ENCODE data around the gene TGM2.

The TGM2 gene

DNA sequence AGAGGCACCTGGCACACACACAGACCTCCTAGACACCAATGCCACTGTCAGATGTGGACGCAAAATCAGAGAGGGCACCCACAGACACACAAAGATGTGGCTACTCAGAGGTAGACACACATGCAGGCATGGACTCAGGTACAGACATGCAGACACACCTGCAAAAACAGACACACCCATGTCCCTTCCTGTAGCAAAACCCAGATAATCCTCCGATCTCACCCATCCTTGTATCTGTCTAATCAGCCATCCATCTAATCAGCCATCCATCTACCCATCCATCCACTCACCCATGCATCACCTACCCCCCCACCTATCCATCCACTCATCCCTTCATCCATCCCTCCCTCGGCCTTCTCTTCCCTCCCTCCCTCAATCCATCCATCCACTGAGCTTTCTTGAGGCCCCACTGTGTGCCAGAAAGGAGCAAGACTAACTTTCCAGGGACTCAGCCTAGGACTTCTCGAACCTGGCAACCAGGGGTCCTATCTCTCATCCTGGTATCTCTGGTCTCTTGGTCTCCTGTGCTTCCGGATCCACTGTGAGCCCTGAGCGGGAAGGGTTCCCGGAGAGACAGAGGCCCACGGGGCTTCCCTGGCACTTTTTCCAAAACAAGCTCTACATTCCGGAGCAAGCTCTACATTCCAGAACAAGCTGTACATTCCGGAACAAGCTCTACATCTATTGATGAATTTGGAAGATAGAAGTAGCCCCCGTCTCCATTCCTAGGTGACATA, 1.1 kb upstream of the TGM2 start:
- no peak for FAIRE-seq
- DNase-seq (ENCODE audit: insufficient read length, low spot score): no peak
- no peak for TF ChIP-seq POLR2A (IDR thresholded peaks at IDR 0.05; ENCODE audit: low read depth, low read length)

DNA sequence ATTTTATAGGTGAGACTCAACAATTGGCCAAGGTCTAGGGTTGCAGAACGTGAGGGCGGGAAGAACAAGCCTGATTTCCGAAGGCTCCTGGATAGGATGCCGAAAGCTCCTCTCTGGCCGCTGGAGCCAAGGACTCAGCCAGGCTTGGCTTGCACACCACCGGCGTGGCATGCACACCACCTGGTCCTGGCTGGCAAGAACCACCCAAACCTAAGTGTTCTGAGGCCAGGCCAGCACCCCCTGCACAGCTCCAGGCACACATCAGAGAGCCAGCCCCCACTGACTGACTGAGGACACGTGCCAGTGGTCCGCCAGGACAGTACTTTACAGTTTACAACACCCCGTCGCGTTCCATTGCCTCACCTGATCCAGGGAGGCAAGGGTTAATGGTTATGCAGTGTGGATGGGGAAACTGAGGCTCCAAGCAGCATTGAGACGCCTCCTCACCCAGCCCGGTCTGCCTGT, 414 bp downstream of the TGM2 start:
- DNase-seq (ENCODE audit: insufficient read length, low spot score): no peak
- FAIRE-seq: no peak
- TF ChIP-seq POLR2A (IDR thresholded peaks at IDR 0.05; ENCODE audit: low read depth, low read length): no peak

GRCh38 chr20:38164069-38164468, 1.0 kb downstream of the TGM2 start:
- no peak for FAIRE-seq
- DNase-seq (ENCODE audit: insufficient read length, low spot score): no peak
- TF ChIP-seq POLR2A (IDR thresholded peaks at IDR 0.05; ENCODE audit: low read depth, low read length): no peak

- no peak for TF ChIP-seq POLR2A (IDR thresholded peaks at IDR 0.05; ENCODE audit: low read depth, low read length)
- no peak for FAIRE-seq
- DNase-seq (ENCODE audit: insufficient read length, low spot score): no peak
These were observed 1.9 kb downstream of the TGM2 start for GRCh38 chr20:38162878-38163875.

DNA sequence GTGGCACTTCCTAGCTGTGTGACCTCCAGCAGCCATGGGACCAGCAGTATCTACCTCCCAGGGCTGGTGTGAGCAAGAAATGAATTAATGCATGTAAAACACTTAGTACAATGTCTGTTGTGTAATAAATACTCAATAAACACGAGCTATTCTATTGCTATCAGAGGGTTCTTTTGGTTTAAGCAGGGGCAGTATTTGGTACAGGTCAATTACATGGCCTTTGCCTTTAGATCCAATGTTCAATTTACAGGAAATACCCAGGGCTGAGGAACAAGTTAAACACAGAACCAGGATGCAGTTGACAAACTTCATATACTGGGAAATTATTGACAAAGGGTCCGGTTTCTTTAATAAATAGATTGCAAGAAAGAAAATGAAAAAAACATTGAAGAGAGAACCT, 2.9 kb downstream of the TGM2 start:
- TF ChIP-seq POLR2A (IDR thresholded peaks at IDR 0.05; ENCODE audit: low read depth, low read length): no peak
- FAIRE-seq: no peak
- no peak for DNase-seq (ENCODE audit: insufficient read length, low spot score)

DNA sequence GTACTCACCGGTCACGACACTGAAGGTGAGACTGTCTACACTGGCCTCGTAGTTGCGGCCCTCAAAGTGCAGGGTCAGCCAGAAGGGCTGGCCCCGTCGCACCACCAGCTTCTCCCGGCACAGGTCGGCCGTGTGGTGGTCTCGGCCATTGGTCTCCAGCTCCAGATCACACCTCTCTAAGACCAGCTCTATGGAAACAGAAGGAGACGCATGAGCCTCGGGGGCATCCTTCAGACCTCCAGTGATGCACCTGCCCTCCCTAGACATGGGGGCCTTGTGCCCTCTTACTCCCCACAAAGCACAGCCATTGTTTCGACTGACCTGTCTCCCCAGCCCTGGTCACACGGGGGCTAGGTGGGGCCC, 3.7 kb downstream of the TGM2 start:
- FAIRE-seq: no peak
- no peak for TF ChIP-seq POLR2A (IDR thresholded peaks at IDR 0.05; ENCODE audit: low read depth, low read length)
- DNase-seq (ENCODE audit: insufficient read length, low spot score): no peak

DNA sequence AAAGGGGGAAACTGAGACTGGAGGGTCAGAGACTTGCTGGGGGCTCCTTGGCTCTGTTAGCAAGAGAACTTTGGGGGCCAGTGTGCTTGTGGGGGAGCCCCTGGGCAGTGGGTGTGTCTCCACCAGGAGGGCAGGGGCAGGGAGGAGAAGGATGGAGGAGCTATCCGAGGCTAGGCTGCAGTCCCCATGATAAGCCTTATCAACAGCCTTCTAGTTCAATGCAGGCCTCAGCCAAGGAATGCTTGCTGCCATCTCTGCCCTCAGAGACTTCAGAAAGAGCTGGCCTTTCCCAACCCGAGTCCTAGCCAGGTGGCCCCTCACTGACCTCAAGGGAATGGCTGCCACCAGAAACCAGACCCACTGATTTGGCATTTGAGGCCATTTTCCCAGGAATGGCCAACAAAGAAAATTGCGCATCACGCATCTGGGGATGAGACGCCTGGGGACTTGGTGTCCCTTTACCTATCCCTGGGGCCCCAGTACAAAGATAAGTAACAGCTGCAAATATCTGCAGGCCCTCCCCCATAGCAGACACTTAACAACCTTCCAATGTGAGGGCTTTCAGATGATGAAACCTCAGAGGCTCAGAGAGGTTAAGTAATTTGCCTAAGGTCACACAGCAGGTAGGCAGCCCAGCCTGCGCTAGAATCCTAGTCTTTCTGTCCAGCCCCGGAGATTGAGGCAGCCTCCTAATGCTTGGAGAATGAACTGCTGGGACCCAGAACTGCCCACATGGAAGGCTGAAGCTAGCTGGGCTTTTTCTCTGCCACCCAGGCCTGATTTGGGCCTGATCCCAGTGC, 4.9 kb downstream of the TGM2 start:
- TF ChIP-seq POLR2A (IDR thresholded peaks at IDR 0.05; ENCODE audit: low read depth, low read length): no peak
- FAIRE-seq: no peak

GRCh38 chr20:38159566-38159956, 5.5 kb downstream of the TGM2 start:
- FAIRE-seq: no peak
- no peak for DNase-seq (ENCODE audit: insufficient read length, low spot score)
- no peak for TF ChIP-seq POLR2A (IDR thresholded peaks at IDR 0.05; ENCODE audit: low read depth, low read length)

More for the DNA sequence above, 4.9 kb downstream of the TGM2 start:
- no peak for DNase-seq (ENCODE audit: insufficient read length, low spot score)

- TF ChIP-seq POLR2A (IDR thresholded peaks at IDR 0.05; ENCODE audit: low read depth, low read length): no peak
- DNase-seq (ENCODE audit: insufficient read length, low spot score): no peak
- no peak for FAIRE-seq
These were observed 6.2 kb downstream of the TGM2 start for GRCh38 chr20:38158701-38159351.

GRCh38 chr20:38157635-38158495, 7.2 kb downstream of the TGM2 start:
- no peak for FAIRE-seq
- no peak for DNase-seq (ENCODE audit: insufficient read length, low spot score)
- no peak for TF ChIP-seq POLR2A (IDR thresholded peaks at IDR 0.05; ENCODE audit: low read depth, low read length)

- DNase-seq (ENCODE audit: insufficient read length, low spot score): no peak
- TF ChIP-seq POLR2A (IDR thresholded peaks at IDR 0.05; ENCODE audit: low read depth, low read length): no peak
- no peak for FAIRE-seq
These were observed 8.0 kb downstream of the TGM2 start for GRCh38 chr20:38156888-38157634.

GRCh38 chr20:38156280-38156679, 8.8 kb downstream of the TGM2 start:
- DNase-seq (ENCODE audit: insufficient read length, low spot score): no peak
- TF ChIP-seq POLR2A (IDR thresholded peaks at IDR 0.05; ENCODE audit: low read depth, low read length): no peak
- no peak for FAIRE-seq

Data from H54 (cell line).